Gastrocnemius medialis (tissue), 4 donors: Measurements from ENCODE around the gene ECE2.

ENCODE experiments used
- POLR2A ChIP-seq, 2 donors: fragments of 450-650 bp; IDR thresholded peaks; one replicate each; pipeline ENCODE4 v1.6.1; 2017; ENCODE audit warnings: antibody characterized with exemption in 2 of 2, mild to moderate bottlenecking in 2 of 2, moderate library complexity in 2 of 2
- TF ChIP-seq, protein P1 (sequence below), 5 experiments: fragments of 450-650 bp in 3 of 5; fragments of 200-600 bp in 2 of 5; sonication (generic) in 2 of 5; IDR thresholded peaks in 4 of 5; conservative IDR thresholded peaks in 1 of 5; 1 replicate in 4 of 5; 2 replicates in 1 of 5; pipeline ENCODE4 v1.5.1; 2016 to 2019; ENCODE audit warnings: antibody characterized with exemption in 5 of 5, mild to moderate bottlenecking in 3 of 5, moderate library complexity in 3 of 5

DNA sequence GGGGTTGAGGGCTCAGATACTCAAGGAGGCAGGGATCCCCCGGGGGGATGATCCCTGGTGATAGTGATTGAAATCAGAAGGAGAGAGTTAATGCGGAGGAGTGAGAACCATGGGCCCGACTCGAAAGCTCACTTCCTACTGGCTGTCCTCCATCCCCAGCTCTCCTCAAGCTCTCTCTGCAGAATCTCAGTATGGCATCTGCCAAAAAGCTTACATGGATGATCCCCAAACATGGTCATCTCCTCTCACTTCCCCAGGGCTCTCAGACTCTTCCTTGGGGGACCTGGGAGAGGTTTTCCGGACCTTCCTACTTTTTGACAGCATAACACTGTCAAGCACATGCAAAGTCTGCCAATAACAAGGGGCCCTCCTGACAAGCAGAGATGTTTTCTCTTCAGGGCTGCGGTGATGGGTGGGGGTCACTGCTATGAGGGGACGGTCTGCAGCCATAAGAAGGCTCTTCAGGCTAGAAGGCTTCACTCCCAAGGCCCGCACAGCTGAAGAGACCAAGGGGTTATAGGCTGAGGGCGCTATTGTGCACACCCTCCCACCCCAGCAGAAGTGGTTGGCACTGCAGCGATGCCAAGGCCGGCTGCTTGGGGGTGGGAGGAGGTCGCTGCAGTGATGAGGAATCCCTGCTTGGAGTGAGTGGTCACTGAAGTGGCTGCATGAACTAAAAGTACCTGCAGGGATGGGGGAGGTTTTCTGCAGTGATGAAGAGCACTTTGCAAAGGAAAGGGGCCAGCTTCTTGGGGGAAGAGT is 47.3 kb upstream of the ECE2 start:
- TF ChIP-seq POLR2A (IDR thresholded peaks at IDR 0.05) = no peak
- TF ChIP-seq, protein P1, sequence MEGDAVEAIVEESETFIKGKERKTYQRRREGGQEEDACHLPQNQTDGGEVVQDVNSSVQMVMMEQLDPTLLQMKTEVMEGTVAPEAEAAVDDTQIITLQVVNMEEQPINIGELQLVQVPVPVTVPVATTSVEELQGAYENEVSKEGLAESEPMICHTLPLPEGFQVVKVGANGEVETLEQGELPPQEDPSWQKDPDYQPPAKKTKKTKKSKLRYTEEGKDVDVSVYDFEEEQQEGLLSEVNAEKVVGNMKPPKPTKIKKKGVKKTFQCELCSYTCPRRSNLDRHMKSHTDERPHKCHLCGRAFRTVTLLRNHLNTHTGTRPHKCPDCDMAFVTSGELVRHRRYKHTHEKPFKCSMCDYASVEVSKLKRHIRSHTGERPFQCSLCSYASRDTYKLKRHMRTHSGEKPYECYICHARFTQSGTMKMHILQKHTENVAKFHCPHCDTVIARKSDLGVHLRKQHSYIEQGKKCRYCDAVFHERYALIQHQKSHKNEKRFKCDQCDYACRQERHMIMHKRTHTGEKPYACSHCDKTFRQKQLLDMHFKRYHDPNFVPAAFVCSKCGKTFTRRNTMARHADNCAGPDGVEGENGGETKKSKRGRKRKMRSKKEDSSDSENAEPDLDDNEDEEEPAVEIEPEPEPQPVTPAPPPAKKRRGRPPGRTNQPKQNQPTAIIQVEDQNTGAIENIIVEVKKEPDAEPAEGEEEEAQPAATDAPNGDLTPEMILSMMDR (IDR thresholded peaks at IDR 0.05 in 4 of 5, conservative IDR thresholded peaks at IDR 0.05 in 1 of 5) = no peak
